Fibroblast of pulmonary artery (primary cell): ENCODE results near the gene TMEM132A.
"Not testable (repeated sequence)": the region's sequence is repeated elsewhere in the genome, so short reads cannot be mapped to it uniquely, and the experiment has no call there.

Experiments
- DNase-seq: peaks from one replicate; pipeline ENCODE4 v3.0.0-alpha.2; 2010; ENCODE audit warnings: low read depth
- H3K4me3 ChIP-seq: replicated peaks from 2 replicates; pipeline ENCODE4 v1.5.1; 2011; ENCODE audit warnings: low read depth, mild to moderate bottlenecking, control low read depth, low read length, moderate library complexity
- CTCF ChIP-seq: IDR thresholded peaks from 2 replicates; pipeline ENCODE4 v1.5.1; 2011; ENCODE audit warnings: mild to moderate bottlenecking, control low read depth, low read length, inconsistent platforms; ENCODE audit errors: missing control alignments

Gene TMEM132A

GRCh38 chr11:60970369-60970774, 46.1 kb downstream of the TMEM132A start:
- peak; percentile 48 for DNase-seq
- no peak overlapping the region for H3K4me3 ChIP-seq
- TF ChIP-seq CTCF = peak; percentile 87

GRCh38 chr11:60970890-60971289, 46.6 kb downstream of the TMEM132A start:
- no peak for TF ChIP-seq CTCF
- no peak overlapping the region for H3K4me3 ChIP-seq
- DNase-seq = no peak

GRCh38 chr11:60971520-60971919, 47.3 kb downstream of the TMEM132A start, which contains the start of gene CD6:
CD6 (plus strand) TSS chr11:60971680; CDS start chr11:60971866, 186 bp downstream.
- DNase-seq = no peak
- H3K4me3 ChIP-seq = no peak within 1 kb of the TSS
- TF ChIP-seq CTCF = no peak

GRCh38 chr11:60972182-60973030, 48.1 kb downstream of the TMEM132A start:
- no peak for TF ChIP-seq CTCF
- no peak overlapping the region for H3K4me3 ChIP-seq
- no peak for DNase-seq

- DNase-seq = no peak
- H3K4me3 ChIP-seq = no peak overlapping the region
- no peak for TF ChIP-seq CTCF
Observed at GRCh38 chr11:60973699-60974098, 49.4 kb downstream of the TMEM132A start.

- H3K4me3 ChIP-seq, DNase-seq: not testable (repeated sequence)
Observed at GRCh38 chr11:60974316-60974715, 50.1 kb downstream of the TMEM132A start.

GRCh38 chr11:60974726-60975125, 50.5 kb downstream of the TMEM132A start:
- DNase-seq = no peak
- H3K4me3 ChIP-seq = no peak overlapping the region

More at GRCh38 chr11:60974726-60975125, 50.5 kb downstream of the TMEM132A start:
- TF ChIP-seq CTCF = no peak
